ENCODE results near the gene TMEM72. TPM values are rescaled to one million over a fixed set of nuclear protein-coding genes. Genes with fewer than 3 reads are reported as not detected.
A peak's percentile ranks its signal among the peaks of the same experiment; 100 is the strongest.

Gene TMEM72
- total RNA-seq, 2 donors from 2014 or later, result not detected

GRCh38 chr10:44925224-44925623 is 14.1 kb downstream of the TMEM72 start:
- H3K9me3 Mint-ChIP-seq, result no peaks in the 10 kb centered on the region
- no peak overlapping the region for H3K27ac Mint-ChIP-seq
- DNase-seq (ENCODE audit: low spot score in 2 of 2), result no peak
- peak; percentile 46 to 79 for ATAC-seq
- H3K36me3 Mint-ChIP-seq, result no peaks in the 10 kb centered on the region

- no peaks in the 10 kb centered on the region for H3K36me3 Mint-ChIP-seq
These were observed 14.9 kb downstream of the TMEM72 start for GRCh38 chr10:44925811-44926750.

GRCh38 chr10:44926751-44927351 is 15.7 kb downstream of the TMEM72 start:
- no peak for ATAC-seq
- H3K9me3 Mint-ChIP-seq, result no peaks in the 10 kb centered on the region

More at GRCh38 chr10:44925811-44926750, 14.9 kb downstream of the TMEM72 start:
- Mint-ChIP-seq H3K9me3 (no peaks in the 10 kb centered on the region), H3K27ac (no peak overlapping the region)
- DNase-seq (ENCODE audit: low spot score in 2 of 2) (no peak), ATAC-seq (no peak)

GRCh38 chr10:44927352-44927751 is 16.2 kb downstream of the TMEM72 start:
- Mint-ChIP-seq H3K27ac (no peak overlapping the region), H3K36me3 (no peaks in the 10 kb centered on the region), H3K9me3 (no peaks in the 10 kb centered on the region)
- DNase-seq (ENCODE audit: low spot score in 2 of 2), result no peak
- no peak for ATAC-seq

More at GRCh38 chr10:44926751-44927351, 15.7 kb downstream of the TMEM72 start:
- no peaks in the 10 kb centered on the region for H3K36me3 Mint-ChIP-seq
- no peak for DNase-seq (ENCODE audit: low spot score in 2 of 2)
- H3K27ac Mint-ChIP-seq, result no peak overlapping the region

GRCh38 chr10:44928462-44928861 is 17.3 kb downstream of the TMEM72 start:
- no peak for DNase-seq (ENCODE audit: low spot score in 2 of 2)
- Mint-ChIP-seq H3K9me3 (no peaks in the 10 kb centered on the region), H3K36me3 (no peaks in the 10 kb centered on the region), H3K27ac (no peak overlapping the region)
- no peak for ATAC-seq

- ATAC-seq (no peak), DNase-seq (ENCODE audit: low spot score in 2 of 2) (no peak)
- peak overlapping the region in 1 of 2 donors; percentile 57 for H3K27ac Mint-ChIP-seq
- no peaks in the 10 kb centered on the region for H3K9me3 Mint-ChIP-seq
- H3K36me3 Mint-ChIP-seq, result no peaks in the 10 kb centered on the region
These were observed 18.5 kb downstream of the TMEM72 start for GRCh38 chr10:44929356-44930255.

- H3K36me3 Mint-ChIP-seq, result no peaks in the 10 kb centered on the region
- DNase-seq (ENCODE audit: low spot score in 2 of 2) (no peak), ATAC-seq (no peak)
- H3K27ac Mint-ChIP-seq, result peak overlapping the region in 1 of 2 donors; percentile 25
- no peaks in the 10 kb centered on the region for H3K9me3 Mint-ChIP-seq
These were observed 19.9 kb downstream of the TMEM72 start for GRCh38 chr10:44930904-44931620.

GRCh38 chr10:44931621-44932516 is 20.7 kb downstream of the TMEM72 start:
- ATAC-seq, result no peak
- no peak for DNase-seq (ENCODE audit: low spot score in 2 of 2)
- no peaks in the 10 kb centered on the region for H3K36me3 Mint-ChIP-seq
- H3K27ac Mint-ChIP-seq, result peak overlapping the region in 1 of 2 donors; percentile 25
- no peaks in the 10 kb centered on the region for H3K9me3 Mint-ChIP-seq

- peak; percentile 96 to 97 for ATAC-seq
- Mint-ChIP-seq H3K9me3 (no peaks in the 10 kb centered on the region), H3K36me3 (no peaks in the 10 kb centered on the region), H3K27ac (no peak overlapping the region)
- peak; percentile 81 to 90 for DNase-seq (ENCODE audit: low spot score in 2 of 2)
These were observed 21.6 kb downstream of the TMEM72 start for GRCh38 chr10:44932517-44933450.

- DNase-seq (ENCODE audit: low spot score in 2 of 2) (no peak), ATAC-seq (no peak)
- Mint-ChIP-seq H3K36me3 (no peaks in the 10 kb centered on the region), H3K9me3 (no peaks in the 10 kb centered on the region), H3K27ac (no peak overlapping the region)
These were observed 22.5 kb downstream of the TMEM72 start for GRCh38 chr10:44933451-44934321.

GRCh38 chr10:44934416-44935200 is 23.5 kb downstream of the TMEM72 start:
- Mint-ChIP-seq H3K9me3 (no peaks in the 10 kb centered on the region), H3K27ac (peak overlapping the region in 1 of 2 donors; percentile 17), H3K36me3 (no peaks in the 10 kb centered on the region)
- no peak for DNase-seq (ENCODE audit: low spot score in 2 of 2)
- ATAC-seq, result no peak

GRCh38 chr10:44935201-44935965 is 24.2 kb downstream of the TMEM72 start:
- no peaks in the 10 kb centered on the region for H3K9me3 Mint-ChIP-seq
- ATAC-seq (no peak), DNase-seq (ENCODE audit: low spot score in 2 of 2) (no peak)
- peak overlapping the region in 1 of 2 donors; percentile 17 for H3K27ac Mint-ChIP-seq
- H3K36me3 Mint-ChIP-seq, result no peaks in the 10 kb centered on the region

Data from activated naive CD4-positive, alpha-beta T cell treated with anti-CD3 and anti-CD28 coated beads, Interleukin-2, amount 50 U/mL, for 72 hours (primary cell).